Posterior cingulate gyrus (tissue), 11 donors: ENCODE results near the gene CTNNA1.
A peak's percentile ranks its signal among the peaks of the same experiment; 100 is the strongest.
"Not testable (repeated sequence)": the region's sequence is repeated elsewhere in the genome, so short reads cannot be mapped to it uniquely, and the experiment has no call there.

Experiments used
- DNase-seq, 10 donors: peaks; one replicate each; pipeline versions ENCODE4 v3.0.0 to v3.0.0-alpha.2; 2020 to 2021; ENCODE audit warnings: mixed read lengths in 3 of 10
- intact Hi-C: fragments of 100-400 bp; cut with DNase I; formaldehyde crosslinking; loops from one replicate; pipeline ENCODE4 v1.15.1; 2023

CTNNA1 gene

GRCh38 chr5:138803285-138803684 lies 50.1 kb downstream of the CTNNA1 start:
- no peak for DNase-seq
- intact Hi-C loops = no loop called here

- intact Hi-C loops = no loop called here
- DNase-seq = no peak
Observed at GRCh38 chr5:138803935-138804334, 50.7 kb downstream of the CTNNA1 start.

DNA sequence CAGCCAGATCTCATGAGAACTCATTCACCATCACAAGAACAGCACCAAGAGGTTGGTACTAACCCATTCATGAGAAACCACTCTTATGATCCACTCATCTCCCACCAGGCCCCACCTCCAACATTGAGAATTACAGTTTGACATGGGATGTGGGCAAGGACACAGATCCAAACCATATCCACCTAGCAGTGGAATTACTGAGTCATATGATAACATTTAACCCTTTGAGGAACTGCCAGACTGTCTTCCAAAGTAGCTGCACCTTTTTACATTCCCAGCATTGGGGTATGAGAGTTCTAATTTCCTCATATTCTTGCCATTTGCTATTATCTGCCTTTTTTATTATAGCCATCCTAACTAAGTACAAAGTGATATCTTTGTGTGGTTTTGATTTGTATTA lies 51.9 kb downstream of the CTNNA1 start:
- DNase-seq = no peak
- intact Hi-C loops = no loop called here

DNA sequence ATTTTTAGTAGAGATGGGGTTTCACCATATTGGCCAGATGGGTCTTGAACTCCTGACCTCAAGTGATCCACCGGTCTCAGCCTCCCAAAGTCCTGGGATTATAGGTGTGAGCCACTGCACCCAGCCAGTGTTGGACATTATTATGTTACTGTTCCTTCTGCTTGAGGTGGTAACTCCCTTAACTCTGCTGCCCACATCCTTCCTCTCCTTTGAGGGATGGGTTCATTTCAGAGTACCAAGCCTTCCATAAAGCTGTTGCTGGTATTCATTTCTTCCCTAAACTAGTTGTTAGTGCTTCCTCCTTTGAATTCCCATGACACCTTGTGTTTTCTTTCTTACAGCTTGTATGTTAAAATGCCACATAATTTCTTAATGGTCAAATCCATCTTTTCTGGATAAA lies 54.0 kb downstream of the CTNNA1 start:
- intact Hi-C loops = no loop called here
- DNase-seq = no peak

DNA sequence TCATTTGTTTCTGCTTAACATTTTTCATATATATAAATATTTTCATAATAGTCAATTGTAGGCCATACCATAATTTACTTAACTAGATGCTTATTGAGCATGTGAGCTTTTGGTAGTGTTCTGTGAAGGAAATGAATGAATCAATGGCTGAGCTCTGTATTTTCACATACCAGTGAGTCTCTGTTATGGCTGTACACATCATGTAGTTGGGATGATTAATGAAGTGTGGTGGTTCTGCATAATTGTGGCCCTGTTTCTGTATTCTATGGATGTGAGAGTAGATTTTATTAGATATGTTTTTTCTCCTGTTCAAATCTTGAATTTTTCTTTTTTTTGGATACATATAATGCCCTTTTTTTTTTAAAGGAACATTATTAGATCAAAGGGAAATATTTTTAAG lies 56.2 kb downstream of the CTNNA1 start:
- intact Hi-C loops = no loop called here
- DNase-seq = no peak

DNA sequence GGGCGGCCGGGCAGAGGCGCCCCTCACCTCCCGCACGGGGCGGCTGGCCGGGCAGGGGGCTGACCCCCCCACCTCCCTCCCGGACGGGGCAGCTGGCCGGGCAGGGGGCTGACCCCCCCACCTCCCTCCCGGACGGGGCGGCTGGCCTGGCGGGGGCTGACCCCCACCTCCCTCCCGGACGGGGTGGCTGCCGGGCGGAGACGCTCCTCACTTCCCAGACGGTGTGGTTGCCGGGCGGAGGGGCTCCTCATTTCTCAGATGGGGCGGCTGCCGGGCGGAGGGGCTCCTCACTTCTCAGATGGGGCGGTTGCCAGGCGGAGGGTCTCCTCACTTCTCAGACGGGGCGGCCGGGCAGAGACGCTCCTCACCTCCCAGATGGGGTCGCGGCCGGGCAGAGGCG lies 57.6 kb downstream of the CTNNA1 start:
- DNase-seq, intact Hi-C loops: not testable (repeated sequence)

- intact Hi-C loops = no loop called here
- DNase-seq = no peak
Observed at GRCh38 chr5:138815529-138815928, 62.3 kb downstream of the CTNNA1 start.

GRCh38 chr5:138817241-138817640 lies 64.0 kb downstream of the CTNNA1 start:
- intact Hi-C loops = no loop called here

DNA sequence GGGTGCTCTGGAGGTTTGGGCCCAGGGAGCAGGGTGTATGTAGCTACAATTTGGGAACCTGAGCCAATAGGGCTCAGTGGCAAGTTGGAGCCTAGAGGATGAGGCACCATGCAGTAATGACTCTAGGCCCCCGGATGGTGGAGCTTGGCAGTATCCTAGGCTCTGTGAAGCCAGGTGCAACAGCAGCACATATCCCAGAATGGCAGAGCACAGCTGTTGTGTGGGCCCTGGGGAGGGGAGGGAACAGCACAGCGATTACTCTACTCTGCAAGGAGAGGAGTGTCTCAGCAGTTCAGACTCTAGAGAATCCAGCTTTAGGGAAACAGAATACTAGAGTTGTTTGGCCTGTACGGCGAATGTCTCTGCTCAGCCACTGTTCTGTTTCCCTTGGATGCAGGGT lies 65.9 kb downstream of the CTNNA1 start:
- DNase-seq = peak; percentile 15 to 93 (median 47)
- intact Hi-C loops = no loop called here

More at GRCh38 chr5:138817241-138817640, 64.0 kb downstream of the CTNNA1 start:
- no peak for DNase-seq

- intact Hi-C loops = no loop called here
- DNase-seq = no peak
Observed at GRCh38 chr5:138820695-138821094, 67.5 kb downstream of the CTNNA1 start.

GRCh38 chr5:138824516-138824915 lies 71.3 kb downstream of the CTNNA1 start:
- intact Hi-C loops = no loop called here
- DNase-seq = peak in 1 of 10 donors; percentile 43

DNA sequence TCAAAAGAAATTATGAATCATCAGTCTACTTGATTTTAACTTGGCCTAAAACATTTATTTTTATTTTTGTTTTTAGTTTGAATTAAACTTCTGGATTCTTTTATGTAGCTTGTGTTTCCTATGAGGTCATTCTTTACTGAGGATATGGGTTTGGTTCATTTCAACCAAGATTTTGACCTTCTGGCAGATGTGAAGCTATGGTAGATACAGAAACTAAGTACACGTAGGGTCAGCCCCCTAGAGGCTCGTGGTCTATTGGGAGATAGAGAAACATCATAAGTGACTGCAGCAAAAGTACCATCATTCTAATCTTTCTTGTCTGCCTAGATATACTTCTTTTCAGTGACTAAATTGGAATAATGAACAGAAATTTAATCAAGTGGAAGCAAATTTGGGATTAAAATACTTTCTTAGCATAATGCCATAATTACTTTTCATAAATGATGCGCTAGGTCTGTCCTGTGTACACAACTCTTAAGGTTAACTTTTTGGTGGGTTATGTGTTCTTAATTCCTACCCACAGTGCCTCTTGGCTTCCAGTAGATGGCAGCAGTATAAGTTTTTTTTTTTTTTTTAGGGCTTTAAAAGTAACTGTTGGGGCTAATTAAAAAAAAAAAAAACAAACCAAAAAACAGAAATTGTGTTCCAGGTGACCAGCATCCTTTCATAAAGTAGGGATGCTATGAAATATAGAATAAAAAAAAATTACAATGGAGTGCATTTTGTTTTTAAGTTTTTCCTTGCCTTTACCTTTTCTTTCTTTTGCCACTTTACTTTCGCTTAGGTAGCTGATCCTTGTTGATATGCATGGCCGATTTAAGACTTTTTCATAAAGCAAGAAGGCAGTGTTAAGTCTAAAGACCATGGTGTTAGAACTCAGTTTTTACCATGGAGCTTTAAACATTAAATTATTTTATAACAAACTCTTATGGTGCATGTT lies 72.0 kb downstream of the CTNNA1 start:
- intact Hi-C loops = loop anchor here (5.0 kb wide), 1 partner anchor 437 kb away; no protein-coding TSS in a partner anchor
- DNase-seq = no peak

DNA sequence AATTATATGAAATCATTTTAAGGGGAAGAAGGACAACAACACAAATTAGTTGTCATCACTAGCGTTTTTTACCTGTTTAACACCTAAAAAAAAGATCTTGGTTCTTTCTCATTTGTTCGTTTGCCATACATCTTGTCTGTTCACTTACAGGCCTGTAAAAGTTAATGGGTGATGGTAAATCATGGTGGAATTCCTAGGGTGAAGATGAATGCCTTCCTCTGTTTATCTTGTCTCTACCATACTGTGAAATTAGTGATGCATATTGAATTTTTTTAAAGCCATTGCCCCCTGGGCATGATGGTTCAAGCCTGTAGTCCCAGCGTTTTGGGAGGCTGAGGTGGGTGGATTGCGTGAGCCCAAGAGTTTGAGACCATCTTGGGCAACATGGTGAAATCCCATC lies 75.3 kb downstream of the CTNNA1 start:
- intact Hi-C loops = loop anchor here (5.0 kb wide), 1 partner anchor 434 kb away; no protein-coding TSS in a partner anchor
- no peak for DNase-seq

- DNase-seq = no peak
- intact Hi-C loops = loop anchor here (5.0 kb wide), 1 partner anchor 433 kb away; no protein-coding TSS in a partner anchor
Observed at GRCh38 chr5:138829341-138829740, 76.1 kb downstream of the CTNNA1 start.

- intact Hi-C loops = loop anchor here (5.0 kb wide), 1 partner anchor 36 kb away; no protein-coding TSS in a partner anchor
- DNase-seq = no peak
Observed at GRCh38 chr5:138831703-138832102, 78.5 kb downstream of the CTNNA1 start.

- no peak for DNase-seq
- intact Hi-C loops = loop anchor here (5.0 kb wide), 1 partner anchor 35 kb away; no protein-coding TSS in a partner anchor
Observed at GRCh38 chr5:138832218-138832617, 79.0 kb downstream of the CTNNA1 start.

DNA sequence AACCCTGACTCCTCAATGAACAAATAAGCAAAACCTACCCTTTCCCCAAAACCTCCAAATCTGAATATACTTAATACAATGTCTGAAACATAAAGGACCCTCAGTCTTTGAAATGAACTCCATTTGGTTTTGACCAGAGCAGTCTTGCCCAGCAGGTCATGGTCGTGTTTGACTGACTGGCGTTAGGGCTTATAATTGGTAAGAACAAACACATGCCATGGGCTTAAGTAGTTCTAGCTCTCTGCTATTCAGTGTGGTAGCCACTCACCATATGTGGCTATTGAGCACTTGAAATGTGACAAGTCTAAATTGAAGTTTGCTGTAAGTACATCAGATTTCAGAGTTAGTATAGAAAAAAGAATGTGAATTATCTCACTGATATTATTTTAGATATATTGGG lies 79.9 kb downstream of the CTNNA1 start:
- DNase-seq = no peak
- intact Hi-C loops = loop anchor here (5.0 kb wide), 1 partner anchor 34 kb away; no protein-coding TSS in a partner anchor

DNA sequence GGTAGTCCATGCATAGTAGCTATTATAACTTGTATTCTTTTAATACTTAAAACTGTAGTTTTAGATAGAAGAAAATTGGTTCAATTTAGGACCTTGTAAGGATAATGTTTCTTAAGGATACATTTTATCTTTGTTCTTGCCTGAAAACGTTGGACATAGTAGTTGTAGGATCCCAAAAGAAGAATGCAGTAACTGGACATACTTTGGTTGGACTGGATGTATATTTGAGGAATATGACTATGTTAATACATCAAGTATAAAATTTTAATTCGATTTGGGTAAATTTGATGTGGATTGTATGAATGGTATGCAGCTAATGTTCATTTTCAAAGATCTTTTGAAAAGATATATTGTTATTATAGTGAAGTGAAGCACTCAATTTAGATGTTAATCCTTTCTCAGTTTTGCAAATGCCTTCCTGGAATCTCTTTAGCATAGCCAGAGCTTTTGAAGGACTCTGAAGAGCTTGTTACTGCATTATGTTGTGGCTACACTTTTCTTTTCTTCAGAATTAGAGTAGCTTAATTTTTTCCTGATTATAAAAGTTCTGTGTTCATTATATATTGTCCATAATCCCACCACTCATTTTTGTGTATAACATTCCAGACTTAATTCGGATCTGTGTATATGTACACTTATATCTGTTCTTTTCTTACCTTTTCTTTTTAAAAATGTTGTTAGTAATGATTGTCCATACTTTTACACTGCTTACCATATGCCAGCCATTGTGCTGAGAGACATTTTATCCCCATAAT lies 80.7 kb downstream of the CTNNA1 start:
- intact Hi-C loops = loop anchor here (5.0 kb wide), 1 partner anchor 33 kb away; no protein-coding TSS in a partner anchor
- DNase-seq = no peak

DNA sequence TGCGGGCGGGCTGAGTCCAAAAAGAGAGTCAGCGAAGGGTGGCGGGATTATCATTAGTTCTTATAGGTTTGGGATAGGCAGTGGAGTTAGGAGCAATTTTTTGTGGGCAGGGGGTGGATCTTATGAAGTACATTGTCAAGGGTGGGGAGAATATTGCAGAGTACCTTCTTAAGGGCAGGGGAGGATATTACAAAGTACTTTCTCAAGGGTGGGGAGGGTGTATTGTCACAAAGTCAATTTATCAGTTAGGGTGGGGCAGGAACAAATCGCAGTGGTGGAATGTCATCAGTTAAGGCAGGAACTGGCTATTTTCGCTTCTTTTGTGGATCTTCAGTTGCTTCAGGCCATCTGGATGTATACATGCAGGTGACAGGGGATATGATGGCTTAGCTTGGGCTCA lies 81.6 kb downstream of the CTNNA1 start:
- not testable (repeated sequence) for DNase-seq
- intact Hi-C loops = loop anchor here (5.0 kb wide), 1 partner anchor 32 kb away; no protein-coding TSS in a partner anchor

DNA sequence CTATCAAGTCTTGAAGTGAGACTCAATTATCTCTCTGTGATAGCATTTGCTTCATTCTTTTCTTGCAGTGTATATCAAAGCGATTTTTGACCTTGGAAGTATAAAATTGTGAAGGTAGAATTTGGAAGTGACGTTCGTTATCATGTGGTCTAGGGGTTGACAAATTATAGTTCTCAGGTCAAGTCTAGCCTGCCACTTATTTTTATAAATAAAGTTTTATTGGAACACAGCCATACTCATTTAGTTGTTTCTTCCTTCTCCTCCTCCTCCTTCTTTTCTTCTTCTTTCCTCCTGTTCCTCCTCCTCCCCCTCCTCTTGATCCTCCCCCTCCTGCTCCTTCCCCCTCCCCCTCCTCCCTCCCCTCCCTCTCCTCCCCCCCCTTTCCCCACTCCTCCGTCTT lies 83.9 kb downstream of the CTNNA1 start:
- intact Hi-C loops = no loop called here
- DNase-seq = no peak

DNA sequence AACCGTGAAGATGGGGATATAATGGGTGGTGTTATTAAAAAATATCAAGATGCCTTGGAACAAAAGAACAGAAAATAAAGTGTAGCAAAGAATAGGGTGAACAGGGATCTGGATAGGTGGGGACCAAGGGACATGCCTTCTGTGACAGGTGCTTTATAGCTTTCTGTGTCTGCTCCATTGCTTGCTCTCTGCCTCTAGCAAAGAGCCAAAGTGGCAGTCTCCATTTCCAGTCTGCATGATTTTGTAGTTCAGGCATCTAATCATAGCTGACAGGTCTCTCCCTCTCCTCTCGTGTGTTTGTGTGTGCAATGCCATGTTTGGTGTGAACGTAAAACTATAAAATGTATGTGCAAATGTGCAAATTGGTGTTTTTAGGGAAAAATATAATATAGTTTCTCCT lies 86.9 kb downstream of the CTNNA1 start:
- DNase-seq = no peak
- intact Hi-C loops = no loop called here
